Astrocyte (in vitro differentiated cells and primary cell): ENCODE measurements around the gene PXN. TPM values are rescaled to one million over a fixed set of nuclear protein-coding genes. Genes with fewer than 3 reads are reported as not detected.

Experiments
- DNase-seq: peaks from one replicate; pipeline ENCODE4 v3.0.0-alpha.2; 2010; ENCODE audit warnings: low read depth
- FAIRE-seq: peaks from 2 replicates; lab custom pipeline; 2011; peaks lifted over from hg19 to GRCh38; lab: Jason Lieb, UNC
- H2AFZ ChIP-seq: 2 replicates; pipeline ENCODE4 v1.6.0; 2012; ENCODE audit warnings: low read depth, low read length, inconsistent platforms
- H3K27ac ChIP-seq: 2 replicates; pipeline ENCODE4 v1.5.1; 2011; ENCODE audit warnings: low read depth, low read length, inconsistent platforms
- H3K27me3 ChIP-seq: 2 replicates; pipeline ENCODE4 v1.6.0; 2011; ENCODE audit warnings: low read length, inconsistent platforms; ENCODE audit not compliant: insufficient read depth
- H3K36me3 ChIP-seq: 2 replicates; pipeline ENCODE4 v1.5.1; 2011; ENCODE audit warnings: low read length, inconsistent platforms; ENCODE audit not compliant: insufficient read depth
- H3K4me1 ChIP-seq: 2 replicates; pipeline ENCODE4 v1.5.1; 2011; ENCODE audit warnings: low read length, inconsistent platforms; ENCODE audit not compliant: insufficient read depth
- H3K4me2 ChIP-seq: 2 replicates; pipeline ENCODE4 v1.6.0; 2012; ENCODE audit warnings: low read length, inconsistent platforms
- H3K4me3 ChIP-seq: 2 replicates; pipeline ENCODE4 v1.5.1; 2011; ENCODE audit warnings: low read depth, mild to moderate bottlenecking, low read length, inconsistent platforms; ENCODE audit not compliant: insufficient read depth
- H3K79me2 ChIP-seq: 2 replicates; pipeline ENCODE4 v1.6.0; 2012; ENCODE audit warnings: mild to moderate bottlenecking, low read length, inconsistent platforms; ENCODE audit not compliant: insufficient read depth
- H3K9ac ChIP-seq: 2 replicates; pipeline ENCODE4 v1.6.0; 2012; ENCODE audit warnings: mild to moderate bottlenecking, low read length, inconsistent platforms
- H3K9me3 ChIP-seq: 2 replicates; pipeline ENCODE4 v1.5.1; 2012; ENCODE audit warnings: low read depth, mild to moderate bottlenecking, low read length, inconsistent platforms; ENCODE audit not compliant: insufficient read depth
- H4K20me1 ChIP-seq: 2 replicates; pipeline ENCODE4 v1.6.0; 2012; ENCODE audit warnings: low read length, inconsistent platforms; ENCODE audit not compliant: insufficient read depth
- H3K27ac Mint-ChIP-seq: one replicate; pipeline ENCODE4 v1.8.0; 2021; ENCODE audit warnings: mild to moderate bottlenecking, mixed read lengths; ENCODE audit not compliant: unreplicated experiment
- H3K27me3 Mint-ChIP-seq: one replicate; pipeline ENCODE4 v1.8.0; 2021; ENCODE audit warnings: low read depth, mixed read lengths; ENCODE audit not compliant: unreplicated experiment
- H3K36me3 Mint-ChIP-seq: one replicate; pipeline ENCODE4 v1.8.0; 2021; ENCODE audit warnings: low read depth, mixed read lengths; ENCODE audit not compliant: unreplicated experiment
- H3K4me1 Mint-ChIP-seq: one replicate; pipeline ENCODE4 v1.8.0; 2021; ENCODE audit warnings: low read depth, mixed read lengths; ENCODE audit not compliant: unreplicated experiment
- H3K4me3 Mint-ChIP-seq: one replicate; pipeline ENCODE4 v1.8.0; 2021; ENCODE audit warnings: mild to moderate bottlenecking, moderate library complexity, mixed read lengths; ENCODE audit not compliant: unreplicated experiment
- H3K9me3 Mint-ChIP-seq: one replicate; pipeline ENCODE4 v1.8.0; 2021; ENCODE audit warnings: mild to moderate bottlenecking, mixed read lengths; ENCODE audit not compliant: unreplicated experiment
- CTCF ChIP-seq: IDR thresholded peaks from 2 replicates; pipeline ENCODE4 v1.5.1; 2011; ENCODE audit warnings: low read depth, mild to moderate bottlenecking, inconsistent platforms, low read length, moderate library complexity; ENCODE audit not compliant: insufficient read depth
- EZH2 ChIP-seq: IDR thresholded peaks from 2 replicates; pipeline ENCODE4 v1.6.1; 2012; ENCODE audit warnings: mild to moderate bottlenecking, low read length, inconsistent platforms; ENCODE audit not compliant: insufficient read depth
- total RNA-seq: library from RNA; stranded (reverse); gene quantifications from 2 replicates; pipeline ENCODE4 v1.2.1, GENCODE V29; 2021

The PXN gene
- total RNA-seq, 1 donor from 2014 or later, result 151 TPM

GRCh38 chr12:120229071-120229486, 36.5 kb downstream of the PXN start:
- H3K4me3 ChIP-seq, result no peak overlapping the region
- peak overlapping the region; percentile 86 for H3K4me2 ChIP-seq
- no peaks in the 10 kb centered on the region for H3K9me3 Mint-ChIP-seq
- peaks cover 11% of the 10 kb centered on the region for H3K36me3 ChIP-seq
- H3K36me3 Mint-ChIP-seq, result peaks cover 3% of the 10 kb centered on the region
- H3K4me3 Mint-ChIP-seq, result peak overlapping the region; percentile 67
- TF ChIP-seq CTCF (no peak), EZH2 (no peak)
- no peak for FAIRE-seq
- H3K4me1 Mint-ChIP-seq, result peaks cover 70% of the 10 kb centered on the region
- H3K4me1 ChIP-seq, result peaks cover 89% of the 10 kb centered on the region
- H2AFZ ChIP-seq, result no peak overlapping the region
- peak overlapping the region; percentile 99 for H3K27ac ChIP-seq
- peaks cover 87% of the 10 kb centered on the region for H3K79me2 ChIP-seq
- DNase-seq, result no peak
- peaks cover 44% of the 10 kb centered on the region for H4K20me1 ChIP-seq
- peak overlapping the region; percentile 89 for H3K9ac ChIP-seq
- no peaks in the 10 kb centered on the region for H3K27me3 Mint-ChIP-seq
- no peaks in the 10 kb centered on the region for H3K27me3 ChIP-seq
- no peaks in the 10 kb centered on the region for H3K9me3 ChIP-seq
- peak overlapping the region; percentile 98 for H3K27ac Mint-ChIP-seq

- H3K27ac ChIP-seq, result peak overlapping the region; percentile 99
- peaks cover 50% of the 10 kb centered on the region for H4K20me1 ChIP-seq
- H3K9me3 ChIP-seq, result no peaks in the 10 kb centered on the region
- H3K4me1 Mint-ChIP-seq, result peaks cover 64% of the 10 kb centered on the region
- H3K9ac ChIP-seq, result peak overlapping the region; percentile 89
- peaks cover 83% of the 10 kb centered on the region for H3K4me1 ChIP-seq
- H3K79me2 ChIP-seq, result peaks cover 87% of the 10 kb centered on the region
- FAIRE-seq (no peak), DNase-seq (peak; percentile 51)
- peak overlapping the region; percentile 1 for H3K4me3 ChIP-seq
- no peak overlapping the region for H2AFZ ChIP-seq
- H3K9me3 Mint-ChIP-seq, result no peaks in the 10 kb centered on the region
- peak overlapping the region; percentile 34 for H3K4me3 Mint-ChIP-seq
- H3K36me3 Mint-ChIP-seq, result peaks cover 2% of the 10 kb centered on the region
- peak overlapping the region; percentile 86 for H3K4me2 ChIP-seq
- H3K27me3 Mint-ChIP-seq, result no peaks in the 10 kb centered on the region
- H3K27ac Mint-ChIP-seq, result peak overlapping the region; percentile 98
- peaks cover 13% of the 10 kb centered on the region for H3K36me3 ChIP-seq
- TF ChIP-seq EZH2 (no peak), CTCF (peak; percentile 72)
- no peaks in the 10 kb centered on the region for H3K27me3 ChIP-seq
These were observed 37.0 kb downstream of the PXN start for GRCh38 chr12:120228291-120229070.

- Mint-ChIP-seq H3K4me1 (peaks cover 59% of the 10 kb centered on the region), H3K4me3 (peak overlapping the region; percentile 34), H3K36me3 (peaks cover 7% of the 10 kb centered on the region), H3K9me3 (no peaks in the 10 kb centered on the region), H3K27ac (no peak overlapping the region), H3K27me3 (no peaks in the 10 kb centered on the region)
- H3K27ac ChIP-seq, result no peak overlapping the region
- H2AFZ ChIP-seq, result no peak overlapping the region
- peaks cover 51% of the 10 kb centered on the region for H4K20me1 ChIP-seq
- no peak for TF ChIP-seq EZH2
- TF ChIP-seq CTCF, result no peak
- peak overlapping the region; percentile 34 for H3K9ac ChIP-seq
- peaks cover 13% of the 10 kb centered on the region for H3K36me3 ChIP-seq
- no peak for DNase-seq
- no peaks in the 10 kb centered on the region for H3K9me3 ChIP-seq
- H3K27me3 ChIP-seq, result no peaks in the 10 kb centered on the region
- H3K79me2 ChIP-seq, result peaks cover 85% of the 10 kb centered on the region
- peaks cover 78% of the 10 kb centered on the region for H3K4me1 ChIP-seq
- peak overlapping the region; percentile 86 for H3K4me2 ChIP-seq
- H3K4me3 ChIP-seq, result no peak overlapping the region
- no peak for FAIRE-seq
These were observed 37.6 kb downstream of the PXN start for GRCh38 chr12:120228041-120228290.
